ENCODE data around the gene SCFD2.
"Not testable (repeated sequence)": the region's sequence is repeated elsewhere in the genome, so short reads cannot be mapped to it uniquely, and the experiment has no call there.

The SCFD2 gene

DNA sequence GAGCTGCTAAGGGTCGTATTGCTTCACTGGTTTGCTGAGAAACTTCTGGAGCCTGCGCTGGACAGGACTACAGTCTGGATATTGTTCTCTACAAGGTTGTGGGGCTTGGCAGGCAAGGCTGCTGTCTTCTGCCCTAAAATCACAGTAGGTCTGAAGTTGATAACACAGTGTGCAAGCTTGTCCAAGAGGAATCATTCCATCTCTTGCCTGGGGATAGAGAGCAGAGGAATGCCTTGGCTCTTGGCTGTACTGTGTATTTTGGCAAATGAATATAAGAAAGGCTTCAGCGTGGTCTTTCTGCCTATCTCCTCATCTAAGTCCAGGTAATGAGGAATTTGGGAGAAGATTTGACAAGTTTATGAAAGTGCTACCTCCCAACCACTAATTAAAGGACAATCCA lies 513.1 kb downstream of the SCFD2 start:
- no peak for DNase-seq (ENCODE audit: low spot score)

GRCh38 chr4:52852041-52852440 lies 513.8 kb downstream of the SCFD2 start:
- DNase-seq (ENCODE audit: low spot score), result no peak

DNA sequence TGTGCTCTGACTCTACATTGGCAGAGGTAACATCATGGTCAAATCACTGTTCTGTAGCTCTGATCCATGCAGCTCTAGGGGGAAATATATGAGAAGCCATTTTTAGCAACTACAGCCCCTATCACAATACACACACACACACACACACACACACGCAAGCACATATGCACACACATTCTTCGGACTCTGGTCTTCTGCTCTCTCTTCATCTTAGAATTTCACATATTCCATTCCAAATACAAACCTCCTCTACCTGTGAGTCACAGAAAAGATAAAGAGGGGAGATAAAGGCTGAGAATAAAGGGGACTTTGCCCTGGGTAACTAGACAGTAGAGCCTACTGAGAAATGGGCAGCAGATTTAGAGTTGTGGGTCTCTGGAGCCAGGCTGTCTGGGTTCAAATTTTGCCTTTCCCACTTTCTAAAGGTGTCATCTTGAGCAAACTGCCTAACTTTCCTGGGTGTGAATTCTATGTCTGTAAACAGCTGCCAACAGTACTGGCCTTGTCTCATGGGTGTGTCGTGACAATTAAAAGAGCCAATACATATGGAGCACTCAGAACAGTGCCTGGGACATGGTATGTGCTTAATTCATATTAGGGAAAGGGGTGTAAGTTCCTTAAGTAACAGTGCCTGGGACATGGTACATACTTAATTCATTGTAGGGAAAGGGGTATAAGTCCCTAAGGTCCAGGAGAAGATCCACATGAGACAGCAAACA lies 515.3 kb downstream of the SCFD2 start:
- DNase-seq (ENCODE audit: low spot score), result no peak

- no peak for DNase-seq (ENCODE audit: low spot score)
These were observed 517.6 kb downstream of the SCFD2 start for GRCh38 chr4:52848254-52848653.

- DNase-seq (ENCODE audit: low spot score), result no peak
These were observed 519.4 kb downstream of the SCFD2 start for GRCh38 chr4:52846502-52846901.

GRCh38 chr4:52844596-52844995 lies 521.3 kb downstream of the SCFD2 start:
- no peak for DNase-seq (ENCODE audit: low spot score)

GRCh38 chr4:52843958-52844357 lies 521.9 kb downstream of the SCFD2 start:
- peak; percentile 67 for DNase-seq (ENCODE audit: low spot score)

GRCh38 chr4:52843351-52843750 lies 522.5 kb downstream of the SCFD2 start:
- no peak for DNase-seq (ENCODE audit: low spot score)

- no peak for DNase-seq (ENCODE audit: low spot score)
These were observed 523.1 kb downstream of the SCFD2 start for GRCh38 chr4:52842792-52843191.

GRCh38 chr4:52841682-52842456 lies 524.0 kb downstream of the SCFD2 start:
- DNase-seq (ENCODE audit: low spot score), result peak; percentile 74

DNA sequence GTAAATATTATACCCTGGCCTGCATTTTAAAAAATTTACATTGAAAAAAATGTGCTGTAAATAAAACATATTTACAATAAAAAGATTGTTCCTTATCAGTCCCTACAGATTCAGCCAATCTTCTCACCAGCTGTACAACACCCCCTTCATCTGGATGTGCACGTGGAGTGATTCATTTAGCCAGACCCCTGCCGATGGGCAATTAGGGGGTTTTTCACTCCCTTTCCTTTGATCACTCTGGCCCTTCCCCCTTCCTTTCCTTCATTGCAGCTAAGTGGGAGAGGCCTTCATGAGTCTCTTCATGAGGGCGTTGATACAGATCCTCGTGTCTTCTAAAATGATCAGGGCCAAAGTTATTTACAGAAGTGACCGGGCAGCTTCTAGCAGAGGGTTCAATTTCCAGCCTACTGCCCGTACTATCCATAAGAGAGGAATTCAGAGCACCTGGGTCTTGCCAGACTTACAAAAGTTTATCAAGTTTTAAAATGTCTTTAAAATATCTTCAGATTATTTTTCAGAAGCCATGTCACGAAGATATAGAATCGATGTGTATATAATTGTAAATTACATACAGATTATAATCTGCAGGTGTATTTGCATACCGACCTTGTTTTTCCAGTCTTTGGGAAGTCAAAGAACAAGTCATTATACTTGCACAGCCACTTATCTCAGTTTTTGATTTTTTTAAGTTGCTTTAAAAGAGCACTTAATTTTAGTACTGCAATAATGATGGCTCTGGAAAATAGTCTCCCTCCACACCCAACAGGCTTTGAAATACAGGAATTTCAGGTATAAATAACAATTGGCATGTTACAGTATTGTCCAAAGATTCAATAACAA lies 525.1 kb downstream of the SCFD2 start:
- DNase-seq (ENCODE audit: low spot score), result no peak

GRCh38 chr4:52838729-52839586 lies 526.9 kb downstream of the SCFD2 start:
- no peak for DNase-seq (ENCODE audit: low spot score)

GRCh38 chr4:52837716-52838558 lies 527.9 kb downstream of the SCFD2 start:
- DNase-seq (ENCODE audit: low spot score), result no peak

GRCh38 chr4:52836678-52837077 lies 529.2 kb downstream of the SCFD2 start:
- DNase-seq (ENCODE audit: low spot score), result no peak

DNA sequence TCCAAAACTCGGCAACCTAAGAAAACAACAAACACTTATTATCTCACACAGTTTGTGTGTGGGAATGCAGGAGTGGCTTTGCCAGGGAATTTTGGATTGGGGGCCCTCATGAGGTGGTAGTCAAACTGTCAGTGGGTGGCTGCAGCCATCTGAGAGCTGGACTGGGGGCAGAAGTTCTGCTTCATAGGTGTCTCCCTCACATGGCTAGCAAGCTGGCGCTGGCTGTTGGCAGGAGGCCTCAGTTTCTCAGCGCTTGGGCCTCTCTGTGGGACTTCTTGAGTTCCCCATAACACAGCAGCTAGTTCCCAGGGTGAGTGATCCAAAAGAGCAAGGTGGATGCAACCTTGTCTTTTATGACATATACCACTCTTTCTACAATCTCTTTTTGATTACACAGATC lies 529.7 kb downstream of the SCFD2 start:
- DNase-seq (ENCODE audit: low spot score), result no peak

- DNase-seq (ENCODE audit: low spot score), result not testable (repeated sequence)
These were observed 531.0 kb downstream of the SCFD2 start for GRCh38 chr4:52834641-52835456.

- no peak for DNase-seq (ENCODE audit: low spot score)
These were observed 531.8 kb downstream of the SCFD2 start for GRCh38 chr4:52833941-52834525.

DNA sequence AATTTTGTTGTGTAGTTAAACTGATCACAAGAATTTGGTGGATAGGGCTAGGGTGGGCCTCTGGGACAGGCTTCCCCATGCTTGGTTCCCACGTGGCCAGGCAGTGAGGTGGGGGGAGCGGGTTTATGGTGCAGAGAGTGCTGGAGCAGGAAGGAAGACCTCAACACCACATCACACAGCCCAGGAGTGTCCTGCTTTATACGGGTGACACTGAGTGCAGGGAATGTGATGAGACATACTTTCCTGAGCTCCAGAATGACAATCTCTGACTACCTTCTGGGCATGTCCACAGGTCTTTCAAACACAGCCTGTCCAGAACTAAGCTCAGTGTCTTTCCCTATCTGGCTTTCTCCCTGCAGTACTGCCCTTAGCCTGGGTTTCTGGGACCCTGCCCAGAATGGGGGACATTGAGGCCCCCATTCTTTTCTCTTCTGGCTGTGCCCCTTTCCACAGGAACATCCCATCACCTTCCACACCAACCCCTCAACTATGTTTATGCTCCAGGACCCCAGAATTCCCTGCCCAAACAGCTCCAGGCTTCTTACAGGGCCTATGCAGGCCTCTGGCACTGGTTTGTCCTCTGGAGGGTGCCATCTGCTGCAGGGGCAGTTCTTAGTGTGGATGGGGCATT lies 540.3 kb downstream of the SCFD2 start:
- no peak for DNase-seq (ENCODE audit: low spot score)

Data from globus pallidus (tissue), 1 donor.